ENCODE results near the gene DDOST.

Gene DDOST

DNA sequence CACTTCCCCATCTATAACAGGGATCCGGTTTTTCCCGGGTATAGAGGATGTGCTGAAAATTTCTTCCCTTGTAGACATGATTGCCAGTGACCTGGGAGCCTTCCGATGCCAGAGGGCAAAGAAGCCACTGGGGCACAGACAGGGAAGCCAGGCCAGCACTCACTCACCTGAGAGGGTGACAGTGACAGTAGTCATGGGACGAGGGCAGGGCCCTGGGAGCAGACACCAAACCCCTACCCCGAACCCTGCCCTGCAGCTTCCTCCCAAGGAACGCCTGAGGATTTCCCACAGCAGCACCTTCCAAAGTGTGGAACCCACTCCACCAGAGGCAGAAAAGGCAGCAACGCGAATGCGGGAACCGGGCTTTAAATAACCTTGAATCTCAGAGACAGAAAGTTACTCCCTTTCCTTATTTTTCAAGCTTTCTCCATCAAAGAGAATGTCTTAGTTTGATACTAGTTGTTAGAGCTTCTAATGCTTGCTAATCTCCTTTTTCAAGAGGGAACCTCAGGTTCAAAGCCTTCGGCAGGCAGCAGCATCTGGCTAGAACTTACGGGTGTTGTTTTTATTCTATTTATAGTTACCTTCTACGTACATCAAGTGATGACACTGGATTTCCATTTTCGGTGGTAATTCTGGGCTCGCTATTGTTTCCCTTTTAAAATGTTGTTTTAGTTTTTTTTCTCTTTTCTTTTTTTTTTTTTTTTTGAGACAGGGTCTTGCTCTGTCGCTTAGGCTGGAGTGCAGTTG, 2.8 kb downstream of the DDOST start:
- no peak for DNase-seq

- DNase-seq = no peak
Observed at GRCh38 chr1:20657024-20657423, 4.1 kb downstream of the DDOST start.

DNA sequence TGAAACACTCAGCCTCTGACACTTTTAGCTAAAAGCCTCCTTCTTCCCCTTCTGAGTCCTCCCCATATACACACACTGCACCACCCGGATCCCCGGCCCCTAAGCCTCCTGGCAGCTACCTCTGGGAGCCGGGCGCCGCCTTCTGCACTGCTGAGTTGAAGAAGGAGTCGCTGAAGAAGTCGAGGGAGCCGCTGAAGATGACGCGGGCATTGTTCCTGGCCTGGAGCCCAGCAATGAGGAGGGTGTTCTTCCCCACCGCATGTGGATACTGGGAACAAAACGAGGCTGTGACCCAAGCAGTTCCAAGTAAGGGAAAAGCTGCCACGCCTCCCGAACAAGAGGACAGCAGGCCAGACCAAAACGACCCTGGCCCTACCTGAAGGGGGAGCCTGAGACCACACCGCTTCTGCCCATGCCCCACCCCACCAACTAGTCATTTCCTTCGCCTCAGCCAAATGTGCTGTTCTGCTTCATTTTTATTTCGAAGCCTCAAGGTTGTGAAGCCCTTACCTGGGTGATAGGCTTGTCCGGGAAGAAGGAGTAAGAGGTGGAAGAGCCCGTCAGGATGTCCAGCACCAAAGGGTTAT, 7.0 kb downstream of the DDOST start:
- DNase-seq = no peak

- no peak for DNase-seq
Observed at GRCh38 chr1:20652300-20652699, 8.9 kb downstream of the DDOST start.

- no peak for DNase-seq
Observed at GRCh38 chr1:20648946-20649345, 12.2 kb downstream of the DDOST start.

GRCh38 chr1:20648438-20648837, 12.7 kb downstream of the DDOST start:
- no peak for DNase-seq

GRCh38 chr1:20645414-20645813, 15.8 kb downstream of the DDOST start:
- DNase-seq = no peak

GRCh38 chr1:20644416-20644815, 16.8 kb downstream of the DDOST start:
- no peak for DNase-seq

DNA sequence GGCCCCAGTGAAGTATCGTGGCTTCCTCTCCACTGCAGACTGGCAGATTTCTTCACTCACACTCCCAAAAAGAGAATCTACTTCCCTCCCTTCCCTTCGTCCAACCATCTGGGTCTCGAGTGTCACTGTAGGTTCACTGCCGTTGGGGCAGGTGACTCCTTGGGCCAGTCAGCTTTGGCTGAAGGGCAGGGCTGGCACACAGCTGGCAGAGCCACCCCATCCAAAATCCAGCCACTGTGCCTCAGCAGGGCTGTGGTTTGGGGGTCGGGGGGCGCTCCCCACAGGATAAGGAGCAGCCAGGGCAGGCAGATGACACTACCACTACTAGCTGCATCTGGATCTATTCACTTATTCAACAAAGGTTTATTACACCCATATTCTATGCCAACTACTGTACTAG, 18.1 kb downstream of the DDOST start:
- DNase-seq = no peak

DNA sequence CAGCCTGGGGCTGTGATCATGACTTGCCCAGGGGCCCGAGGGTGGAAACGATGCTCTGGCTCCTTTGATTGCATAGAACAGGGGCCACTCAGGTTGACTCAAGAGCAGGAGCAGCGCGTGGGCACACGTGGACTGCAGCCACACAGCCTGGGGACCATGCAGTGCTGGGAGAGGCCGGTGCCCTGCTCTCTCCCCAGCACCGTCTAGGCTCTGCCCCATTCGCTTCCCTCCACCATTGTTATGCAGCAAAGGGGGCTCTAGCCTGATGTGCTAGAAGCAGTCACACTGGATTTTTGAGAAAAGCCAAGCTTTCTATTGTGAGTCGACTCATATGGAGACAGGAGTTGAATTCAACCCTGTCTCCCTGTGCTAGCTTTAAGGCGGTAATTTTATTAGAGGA, 19.2 kb downstream of the DDOST start:
- no peak for DNase-seq

GRCh38 chr1:20640183-20640597, 21.0 kb downstream of the DDOST start:
- peak; percentile 74 for DNase-seq

DNA sequence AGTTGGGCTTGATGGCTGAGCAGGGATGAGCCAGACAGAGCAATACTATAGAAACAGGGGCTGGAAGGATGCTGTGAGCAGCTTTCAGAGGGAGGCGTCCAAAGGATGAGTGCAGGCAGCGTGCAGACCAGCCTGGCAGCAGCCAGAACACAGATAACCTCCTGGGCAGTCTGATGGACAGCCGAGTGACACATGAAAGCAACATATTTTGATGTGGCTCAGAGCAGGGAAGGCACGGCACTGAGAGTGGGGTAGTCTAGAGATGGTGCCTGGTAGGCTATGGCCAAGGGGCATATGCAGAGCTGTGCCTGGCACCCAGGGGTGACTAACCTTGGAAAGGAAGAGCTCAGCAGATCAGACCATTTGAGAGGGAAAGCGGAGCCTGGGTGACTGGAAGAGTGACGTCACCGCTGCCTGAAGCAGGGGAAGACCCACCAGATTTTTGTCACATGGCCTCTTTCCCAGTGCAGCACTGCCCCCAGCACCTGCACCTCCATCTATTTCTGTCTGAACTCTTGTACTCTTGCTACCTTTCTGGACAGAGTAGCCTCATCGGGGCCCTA, 24.3 kb downstream of the DDOST start:
- DNase-seq = no peak

- DNase-seq = peak; percentile 34
Observed at GRCh38 chr1:20634594-20635084, 26.5 kb downstream of the DDOST start.

DNA sequence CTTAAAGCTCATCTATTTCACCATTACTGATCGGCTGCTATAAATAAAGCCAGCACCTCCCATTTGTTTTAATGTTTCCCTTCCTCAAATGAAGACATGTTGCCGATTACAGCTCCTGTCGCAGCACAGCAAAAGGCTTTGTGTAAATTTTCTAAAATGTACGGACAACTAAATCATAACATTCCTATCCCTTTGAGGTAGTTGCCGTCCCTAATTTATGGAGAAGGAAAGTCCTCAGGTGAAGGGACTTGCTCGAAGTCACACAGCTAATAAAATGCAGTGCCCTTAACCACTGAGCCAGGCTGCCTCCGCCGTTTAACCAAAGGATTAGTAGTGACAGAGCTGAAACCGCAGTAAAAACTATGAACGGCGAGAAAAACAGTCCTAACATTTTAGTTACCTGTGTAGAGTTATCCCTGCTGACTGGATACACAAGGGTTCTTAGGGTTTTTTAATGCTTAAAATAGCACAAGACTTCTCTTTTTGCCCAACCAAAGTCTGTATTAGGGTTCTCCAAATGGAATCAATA, 27.0 kb downstream of the DDOST start:
- peak; percentile 38 for DNase-seq

- peak; percentile 93 for DNase-seq
Observed at GRCh38 chr1:20633190-20634064, 27.7 kb downstream of the DDOST start, which contains the start of gene PINK1. Gene PINK1, plus strand, starts transcription at chr1:20633458. Its CDS starts 91 bp downstream, at chr1:20633549.

DNA sequence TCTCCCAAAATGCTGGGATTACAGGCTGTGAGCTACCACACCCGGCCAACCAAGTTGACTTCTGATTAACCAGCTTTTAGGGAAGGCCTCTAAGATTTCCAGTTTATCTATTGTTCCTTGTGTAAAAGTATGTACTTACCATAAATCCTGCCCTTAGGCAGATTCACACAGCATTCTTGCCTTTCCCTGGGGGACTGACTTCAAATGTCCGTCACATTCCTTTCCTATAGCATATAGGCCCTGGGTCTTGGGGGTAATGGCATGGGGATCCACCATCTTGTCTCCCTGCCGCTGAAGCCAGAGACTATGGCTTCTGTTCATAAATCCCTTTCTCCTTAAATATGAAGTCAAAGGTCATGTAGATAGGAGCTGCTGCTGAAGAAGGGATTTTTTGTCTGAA, 28.8 kb downstream of the DDOST start:
- no peak for DNase-seq

GRCh38 chr1:20630729-20631128, 30.4 kb downstream of the DDOST start:
- DNase-seq = no peak

- no peak for DNase-seq
Observed at GRCh38 chr1:20626524-20626923, 34.6 kb downstream of the DDOST start.

DNA sequence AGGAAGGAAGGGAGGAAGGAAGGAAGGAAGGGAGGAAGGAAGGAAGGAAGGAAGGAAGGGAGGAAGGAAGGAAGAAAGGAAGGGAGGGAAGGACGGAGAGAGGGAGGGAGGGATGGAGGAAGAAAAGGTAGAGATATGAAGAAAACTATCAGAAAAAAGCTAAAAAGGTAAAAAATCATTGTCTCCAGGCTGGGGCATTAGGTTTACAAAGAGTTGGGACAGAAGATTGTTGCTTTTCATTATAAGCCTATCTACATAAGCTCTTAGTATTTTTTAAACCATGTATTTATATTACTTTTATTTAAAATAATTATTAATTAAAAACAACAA, 35.1 kb downstream of the DDOST start:
- DNase-seq = no peak

DNA sequence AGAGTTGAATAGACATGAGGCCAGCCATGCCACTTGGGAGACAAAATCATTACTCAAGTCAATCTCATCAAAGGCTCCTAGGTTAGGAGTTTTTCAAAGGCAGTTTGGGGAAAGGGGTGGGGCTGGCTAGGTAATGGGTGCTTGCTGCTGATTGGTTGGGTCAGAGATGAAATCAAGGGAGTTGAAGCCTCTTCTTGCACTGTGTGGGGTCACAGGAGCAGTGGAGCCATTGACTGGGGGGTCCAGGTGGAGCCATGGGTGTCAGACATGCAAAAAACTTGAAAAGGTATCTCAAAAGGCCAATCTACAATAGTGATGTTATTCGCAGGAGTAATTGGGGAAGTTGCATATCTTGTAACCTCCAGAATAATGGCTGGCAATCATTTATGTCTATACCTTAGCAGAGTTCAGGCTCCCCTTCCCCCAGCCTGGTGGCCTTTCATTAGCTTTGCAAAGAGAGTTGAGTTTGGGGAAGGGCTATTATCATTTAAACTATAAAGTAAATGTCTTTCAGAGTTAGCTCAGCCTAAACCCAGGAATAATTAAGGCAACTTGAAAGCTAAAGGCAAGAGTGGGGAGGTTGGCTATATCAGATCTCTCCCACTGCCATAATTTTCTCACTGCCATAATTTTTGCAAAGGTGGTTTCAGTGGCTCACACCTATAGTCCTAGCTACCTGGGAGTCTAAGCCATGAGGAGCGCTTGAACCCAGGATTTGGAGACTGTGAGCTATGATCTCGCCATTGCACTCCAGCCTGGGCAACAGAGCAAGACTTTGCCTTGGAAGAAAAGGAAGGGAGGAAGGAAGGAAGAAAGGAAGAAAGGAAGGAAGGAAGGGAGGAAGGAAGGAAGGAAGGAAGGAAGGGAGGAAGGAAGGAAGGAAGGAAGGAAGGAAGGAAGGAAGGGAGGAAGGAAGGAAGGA, 35.7 kb downstream of the DDOST start:
- no peak for DNase-seq

- DNase-seq = no peak
Observed at GRCh38 chr1:20624709-20625108, 36.5 kb downstream of the DDOST start.

DNA sequence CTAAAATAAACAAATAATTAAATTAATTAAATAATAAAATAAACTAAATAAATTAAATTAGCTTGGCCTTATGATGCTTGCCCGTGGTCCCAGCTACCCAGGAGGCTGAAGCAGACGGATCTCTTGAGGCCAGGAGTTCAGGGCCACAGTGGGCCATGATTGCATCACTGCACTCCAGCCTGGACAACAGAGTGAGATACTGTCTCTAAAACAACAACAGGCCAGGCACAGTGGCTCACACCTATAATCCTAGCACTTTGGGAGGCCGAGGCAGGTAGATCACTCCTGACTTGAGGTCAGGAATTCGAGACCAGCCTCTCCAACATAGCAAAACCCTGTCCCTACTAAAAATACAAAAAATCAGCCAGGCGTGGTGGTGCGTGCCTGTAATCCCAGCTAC, 40.2 kb downstream of the DDOST start:
- DNase-seq = no peak
